HepG2 (cell line): ENCODE results near the gene MYO5B. TPM values are rescaled to one million over a fixed set of nuclear protein-coding genes. Genes with fewer than 3 reads are reported as not detected.

Source experiments
- ATAC-seq: fragments of 200-7000 bp; cut with Tn5 transposase; 3 replicates; pipeline ENCODE4 v1.9.1; 2020; ENCODE audit warnings: mild to moderate bottlenecking, moderate library complexity
- BruUV-seq: library from RNA; stranded (reverse); fragments of 400-500 nt; replicated peaks from 2 replicates; lab custom pipeline; 2021; lab: Mats Ljungman, UMichigan
- CTCF ChIA-PET: fragments of 300-600 bp; formaldehyde crosslinking; extraction: SDS; loops from one replicate; lab custom pipeline; 2021; ENCODE audit warnings: low total read pairs, inconsistent platforms, low intra/inter-chr PET ratio; lab: Yijun Ruan, JAX
- POLR2A ChIA-PET: fragments of 350-600 bp; sonication (Branson Sonifier 250); formaldehyde crosslinking; loops from one replicate; lab custom pipeline; 2020; ENCODE audit warnings: antibody characterized with exemption, inconsistent platforms; lab: Yijun Ruan, JAX
- DNase-seq: peaks from one replicate; pipeline ENCODE4 v3.0.0-alpha.2; 2015; ENCODE audit warnings: low spot score
- FAIRE-seq: peaks from 3 replicates; lab custom pipeline; 2011; peaks lifted over from hg19 to GRCh38; lab: Jason Lieb, UNC
- H2AFZ ChIP-seq: one replicate; pipeline ENCODE4 v1.6.1; 2011; ENCODE audit warnings: low read length, inconsistent platforms
- H3K27ac ChIP-seq: fragments of 300-600 bp; 3 replicates; pipeline ENCODE4 v1.8.0; 2011; ENCODE audit warnings: mixed run types, mild to moderate bottlenecking, mixed read lengths, low read length, inconsistent platforms; ENCODE audit not compliant: insufficient read depth; ENCODE audit errors: extremely low read length
- H3K27me3 ChIP-seq, 2 experiments: fragments of 200-600 bp in 1 of 2; 2 replicates in 1 of 2; 3 replicates in 1 of 2; pipeline versions ENCODE4 v1.6.0 to v1.8.0; 2011; ENCODE audit warnings: low read length in 2 of 2, mild to moderate bottlenecking in 2 of 2, moderate library complexity in 2 of 2, inconsistent platforms in 1 of 2; ENCODE audit not compliant: insufficient read depth in 2 of 2, control insufficient read depth in 1 of 2
- H3K36me3 ChIP-seq, 2 experiments: fragments of 200-600 bp in 1 of 2; replicated peaks in 1 of 2; 2 replicates in 1 of 2; 3 replicates in 1 of 2; pipeline versions ENCODE4 v1.5.1 to v1.8.0; 2011; ENCODE audit warnings: low read length in 2 of 2, inconsistent platforms in 1 of 2; ENCODE audit not compliant: insufficient read depth in 2 of 2, control insufficient read depth in 1 of 2
- H3K4me1 ChIP-seq: 2 replicates; pipeline ENCODE4 v1.5.1; 2012; ENCODE audit warnings: low read length, inconsistent platforms; ENCODE audit not compliant: insufficient read depth
- H3K4me2 ChIP-seq: 2 replicates; pipeline ENCODE4 v1.6.0; 2011; ENCODE audit warnings: low read depth, low read length, inconsistent platforms
- H3K4me3 ChIP-seq, 3 experiments: fragments of 200-600 bp in 1 of 3; sonication (generic), shearing (Covaris generic) in 1 of 3; replicated peaks in 1 of 3; 2 replicates each; pipeline ENCODE4 v1.5.1; 2011 to 2016; ENCODE audit warnings: low read length in 3 of 3, inconsistent platforms in 2 of 3, low read depth in 2 of 3, mild to moderate bottlenecking in 2 of 3, control low read depth in 1 of 3, mixed read lengths in 1 of 3; ENCODE audit not compliant: insufficient read depth in 1 of 3
- H3K79me2 ChIP-seq: one replicate; pipeline ENCODE4 v1.6.1; 2011; ENCODE audit warnings: low read length, inconsistent platforms; ENCODE audit not compliant: insufficient read depth
- H3K9ac ChIP-seq: 2 replicates; pipeline ENCODE4 v1.6.0; 2011; ENCODE audit warnings: mild to moderate bottlenecking, low read depth, low read length, inconsistent platforms; ENCODE audit not compliant: insufficient read depth
- H3K9me3 ChIP-seq: 2 replicates; pipeline ENCODE4 v1.5.1; 2012; ENCODE audit warnings: mild to moderate bottlenecking, low read length
- H4K20me1 ChIP-seq: 2 replicates; pipeline ENCODE4 v1.6.0; 2011; ENCODE audit warnings: inconsistent platforms, mild to moderate bottlenecking, low read length, moderate library complexity; ENCODE audit not compliant: insufficient read depth
- GZF1 ChIP-seq: sonication (generic); formaldehyde crosslinking; IDR thresholded peaks from 2 replicates; pipeline ENCODE4 v1.5.1; 2020; ENCODE audit warnings: mild to moderate bottlenecking, missing genetic modification reagents
- JUND ChIP-seq: sonication (generic); formaldehyde crosslinking; IDR thresholded peaks from 2 replicates; pipeline ENCODE4 v1.8.0; 2022; ENCODE audit warnings: mild to moderate bottlenecking, missing genetic modification reagents
- NR2F6 ChIP-seq, 2 experiments: IDR thresholded peaks; 2 replicates each; pipeline ENCODE4 v1.6.1; 2016; ENCODE audit warnings: antibody characterized with exemption in 1 of 2, mild to moderate bottlenecking in 1 of 2
- PATZ1 ChIP-seq: sonication (generic); formaldehyde crosslinking; IDR thresholded peaks from 2 replicates; pipeline ENCODE4 v1.4.0; 2020; ENCODE audit warnings: missing genetic modification reagents
- POLR2AphosphoS5 ChIP-seq: IDR thresholded peaks from 2 replicates; pipeline ENCODE4 v1.6.1; 2012; ENCODE audit warnings: low read depth, low read length
- ZNF235 ChIP-seq: sonication (generic); formaldehyde crosslinking; IDR thresholded peaks from 2 replicates; pipeline ENCODE4 v1.8.1; 2023; ENCODE audit warnings: mild to moderate bottlenecking, missing genetic modification reagents, borderline replicate concordance
- WGBS: methylation state at CpG from one replicate; pipeline ENCODE4 v1.1.6; 2017; ENCODE audit warnings: low lambda C conversion rate; 5-methylcytosine and 5-hydroxymethylcytosine counted together
- in situ Hi-C: cut with HindIII; loops from 2 replicates; pipeline ENCODE4 v1.10.0; 2017; ENCODE audit warnings: low pct_unique_long_range_greater_than_20kb; ENCODE audit not compliant: extremely low pct_ligation_motif_present
- intact Hi-C: fragments of 100-400 bp; cut with micrococcal nuclease; formaldehyde crosslinking; loops from one replicate; pipeline ENCODE4 v1.10.0; 2022; ENCODE audit not compliant: unreplicated experiment
- polyA plus RNA-seq, 8 experiments: library from polyadenylated mRNA; depleted of rRNA in 3 of 8; stranded (reverse) in 7 of 8; unstranded in 1 of 8; fragments of >200 nt; fragmentation: Illumina TruSeq in 4 of 8; extraction: Trizol in 4 of 8; gene quantifications; 2 replicates each; pipeline versions ENCODE4 v1.2.1 to v1.2.3, GENCODE V29; 2011 to 2016; ENCODE audit warnings: low read depth in 4 of 8, missing spikeins in 1 of 8, mixed read lengths in 1 of 8; ENCODE audit not compliant: insufficient read depth in 1 of 8
- total RNA-seq, 5 experiments: library from RNA; depleted of rRNA; stranded (reverse); fragments of >200 nt; fragmentation: Illumina TruSeq; extraction: Trizol; gene quantifications; 2 replicates each; pipeline ENCODE4 v1.2.3, GENCODE V29; 2016; ENCODE audit warnings: low read depth in 1 of 5
- TF ChIP-seq, protein P1 (sequence below): sonication (generic); formaldehyde crosslinking; IDR thresholded peaks from 2 replicates; pipeline ENCODE4 v1.8.1; 2023; ENCODE audit warnings: missing genetic modification reagents, mild to moderate bottlenecking, borderline replicate concordance

Gene MYO5B
- total and polyA plus RNA-seq, 2 of the 13 experiments (the other 11 are each of a cell fraction or from before 2014, with no cell fraction given) = 13.1 to 24.0 TPM

GRCh38 chr18:50159654-50160046 is 35.3 kb downstream of the MYO5B start:
- no peaks in the 10 kb centered on the region for H3K9me3 ChIP-seq
- no peak for DNase-seq
- no peak for FAIRE-seq
- H3K27ac ChIP-seq = no peak overlapping the region
- CTCF ChIA-PET = no interaction called here
- no peak overlapping the region for H3K9ac ChIP-seq
- H3K4me2 ChIP-seq = no peak overlapping the region
- intact Hi-C loops = no loop called here
- no peak; the same call in 2 of the 3 replicates for ATAC-seq
- H3K27me3 ChIP-seq = no peaks in the 10 kb centered on the region
- H2AFZ ChIP-seq = no peak overlapping the region
- no peaks in the 10 kb centered on the region for H4K20me1 ChIP-seq
- H3K36me3 ChIP-seq = no peaks in the 10 kb centered on the region
- POLR2A ChIA-PET = no interaction called here
- no peak for TF ChIP-seq NR2F6 (IDR thresholded peaks at IDR 0.05)
- no peak for TF ChIP-seq NR2F6 (CRISPR knock-in tag; IDR thresholded peaks at IDR 0.05)
- no peak for TF ChIP-seq ZNF235 (CRISPR knock-in tag)
- TF ChIP-seq, protein P1, sequence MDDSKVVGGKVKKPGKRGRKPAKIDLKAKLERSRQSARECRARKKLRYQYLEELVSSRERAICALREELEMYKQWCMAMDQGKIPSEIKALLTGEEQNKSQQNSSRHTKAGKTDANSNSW = no peak
- TF ChIP-seq PATZ1 = no peak
- no peak for TF ChIP-seq GZF1 (CRISPR knock-in tag)
- TF ChIP-seq JUND (CRISPR knock-in tag) = no peak
- TF ChIP-seq POLR2AphosphoS5 = no peak
- TF ChIP-seq, all 625 proteins: peak for 0
- H3K79me2 ChIP-seq = peaks cover 3% of the 10 kb centered on the region
- in situ Hi-C loops = no loop called here
- H3K4me3 ChIP-seq = no peak overlapping the region
- peaks cover 37% of the 10 kb centered on the region for H3K4me1 ChIP-seq
- BruUV-seq = no TSS peak
- WGBS = 89% methylated on average over 10 of the region's 10 CpGs
